Measurements from ENCODE around the gene EPX. TPM values are rescaled to one million over a fixed set of nuclear protein-coding genes. Genes with fewer than 3 reads are reported as not detected.

EPX gene
- total RNA-seq, 1 experiment from 2014 or later = not detected

- RAD21 ChIA-PET (ENCODE audit: low non-redundant PET in 1 of 2, low total read pairs in 2 of 2, uncharacterized antibody in 2 of 2, unreplicated experiment in 2 of 2) = no interaction called here
- ATAC-seq = no peak
- Histone ChIP-seq H3K36me3 (ENCODE audit: control insufficient read depth in 1 of 2, insufficient read depth in 2 of 2, low read length in 2 of 2) (no peaks in the 10 kb centered on the region), H3K4me2 (ENCODE audit: low read length) (no peak overlapping the region), H3K4me1 (ENCODE audit: control insufficient read depth in 1 of 2, insufficient read depth in 2 of 2, low read length in 2 of 2) (peaks cover 6 to 13% of the 10 kb centered on the region in 2 experiments; a peak in 3 of 4 replicates), H3K9ac (ENCODE audit: low read length) (no peak overlapping the region), H3K9me2 (ENCODE audit: insufficient read depth) (no peaks in the 10 kb centered on the region), H2AFZ (ENCODE audit: low read depth, low read length, poor library complexity, severe bottlenecking) (no peak overlapping the region), H3K27me3 (ENCODE audit: insufficient read depth, low read length) (no peaks in the 10 kb centered on the region; the same call in 1 of the 2 replicates), H4K20me1 (ENCODE audit: insufficient read depth) (no peaks in the 10 kb centered on the region), H3K9me3 (ENCODE audit: control insufficient read depth in 1 of 2, insufficient read depth in 1 of 2, low read depth in 1 of 2, low read length in 2 of 2) (no peaks in the 10 kb centered on the region), H3K79me2 (ENCODE audit: insufficient read depth, low read length) (no peaks in the 10 kb centered on the region), H3K4me3 (replicated peaks in 1 of 2; ENCODE audit: low read depth in 1 of 2, low read length in 2 of 2) (no peak overlapping the region), H3K27ac (ENCODE audit: low read depth, low read length) (no peak overlapping the region)
- POLR2A ChIA-PET = no interaction called here
- no peak for DNase-seq (ENCODE audit: low read depth, low spot score)
- CTCF ChIA-PET = no interaction called here
- no TSS peak for BruUV-seq (replicated peaks)
- TF ChIP-seq ZFX (IDR thresholded peaks at IDR 0.05) (no peak), ELF1 (IDR thresholded peaks at IDR 0.05; ENCODE audit: borderline replicate concordance, low read depth) (no peak), SP1 (IDR thresholded peaks at IDR 0.05; ENCODE audit: low read depth) (no peak)
- intact Hi-C loops (cut with micrococcal nuclease) = no loop called here
Measured at GRCh38 chr17:58227733-58228132, 35.2 kb downstream of the EPX start.

- CTCF ChIA-PET = interaction anchor here (0.7 to 1.4 kb wide), 2 partner anchors 8 to 9 kb away, joined by 3 read pairs; no protein-coding TSS in a partner anchor
- ATAC-seq = no peak
- no TSS peak for BruUV-seq (replicated peaks)
Measured at GRCh38 chr17:58228679-58229078, 36.2 kb downstream of the EPX start.

More at GRCh38 chr17:58228679-58229078, 36.2 kb downstream of the EPX start:
- H3K4me1 ChIP-seq (ENCODE audit: control insufficient read depth in 1 of 2, insufficient read depth in 2 of 2, low read length in 2 of 2) = peaks cover 6 to 16% of the 10 kb centered on the region in 2 experiments; a peak in 3 of 4 replicates
- ChIA-PET POLR2A (no interaction called here), RAD21 (ENCODE audit: low non-redundant PET in 1 of 2, low total read pairs in 2 of 2, uncharacterized antibody in 2 of 2, unreplicated experiment in 2 of 2) (no interaction called here)
- H3K4me2 ChIP-seq (ENCODE audit: low read length) = no peak overlapping the region
- no peaks in the 10 kb centered on the region; the same call in 1 of the 2 replicates for H3K27me3 ChIP-seq (ENCODE audit: insufficient read depth, low read length)
- H4K20me1 ChIP-seq (ENCODE audit: insufficient read depth) = no peaks in the 10 kb centered on the region
- no peaks in the 10 kb centered on the region for H3K9me3 ChIP-seq (ENCODE audit: control insufficient read depth in 1 of 2, insufficient read depth in 1 of 2, low read depth in 1 of 2, low read length in 2 of 2)
- H3K27ac ChIP-seq (ENCODE audit: low read depth, low read length) = no peak overlapping the region
- H3K9ac ChIP-seq (ENCODE audit: low read length) = no peak overlapping the region
- DNase-seq (ENCODE audit: low read depth, low spot score) = no peak
- no peaks in the 10 kb centered on the region for H3K9me2 ChIP-seq (ENCODE audit: insufficient read depth)
- H3K4me3 ChIP-seq (replicated peaks in 1 of 2; ENCODE audit: low read depth in 1 of 2, low read length in 2 of 2) = no peak overlapping the region
- H3K79me2 ChIP-seq (ENCODE audit: insufficient read depth, low read length) = no peaks in the 10 kb centered on the region
- TF ChIP-seq JUND (IDR thresholded peaks at IDR 0.05) = no peak
- no peak for TF ChIP-seq SRF (IDR thresholded peaks at IDR 0.05; ENCODE audit: low read depth)
- no peak for TF ChIP-seq ATF3 (IDR thresholded peaks at IDR 0.05)
- TF ChIP-seq SP1 (IDR thresholded peaks at IDR 0.05; ENCODE audit: low read depth) = no peak
- TF ChIP-seq ZNF274 (IDR thresholded peaks at IDR 0.05; ENCODE audit: low read depth, low read length) = no peak
- no peak for TF ChIP-seq ZBTB33 (IDR thresholded peaks at IDR 0.05; ENCODE audit: extremely low read depth, insufficient replicate concordance, low read length)
- no peak for TF ChIP-seq CEBPB (IDR thresholded peaks at IDR 0.05; ENCODE audit: low read depth)
- no peak for TF ChIP-seq POLR2AphosphoS5 (IDR thresholded peaks at IDR 0.05; ENCODE audit: low read depth, low read length)
- intact Hi-C loops (cut with micrococcal nuclease) = no loop called here
- H3K36me3 ChIP-seq (ENCODE audit: control insufficient read depth in 1 of 2, insufficient read depth in 2 of 2, low read length in 2 of 2) = no peaks in the 10 kb centered on the region
- no peak overlapping the region for H2AFZ ChIP-seq (ENCODE audit: low read depth, low read length, poor library complexity, severe bottlenecking)
